GM23338 (cell line): ENCODE data around the gene CLASP2. TPM values are rescaled to one million over a fixed set of nuclear protein-coding genes. Genes with fewer than 3 reads are reported as not detected.
"Not testable (repeated sequence)": the region's sequence is repeated elsewhere in the genome, so short reads cannot be mapped to it uniquely, and the experiment has no call there.

ENCODE experiments used
- ATAC-seq: fragments of 200-7000 bp; cut with Tn5 transposase; 3 replicates; pipeline ENCODE4 v1.9.1; 2020
- DNase-seq: peaks from one replicate; pipeline ENCODE4 v3.0.0-alpha.2; 2015; ENCODE audit warnings: low spot score
- H2AFZ ChIP-seq: fragments of 200-600 bp; sonication (generic); 2 replicates; pipeline ENCODE4 v1.8.0; 2016; ENCODE audit warnings: antibody characterized with exemption, mild to moderate bottlenecking, moderate library complexity
- H3F3A ChIP-seq: fragments of 200-600 bp; sonication (generic); replicated peaks from 2 replicates; pipeline ENCODE4 v1.8.0; 2017; ENCODE audit warnings: antibody characterized with exemption, mixed run types, low read depth
- H3K27ac ChIP-seq: fragments of 200-600 bp; sonication (generic); 2 replicates; pipeline ENCODE4 v1.6.1; 2016; ENCODE audit warnings: low read depth
- H3K27me3 ChIP-seq: fragments of 200-600 bp; sonication (generic); 2 replicates; pipeline ENCODE4 v1.8.0; 2016; ENCODE audit warnings: mild to moderate bottlenecking, mixed run types, moderate library complexity; ENCODE audit not compliant: insufficient read depth
- H3K36me3 ChIP-seq: fragments of 200-600 bp; sonication (generic); 2 replicates; pipeline ENCODE4 v1.8.0; 2016; ENCODE audit warnings: mild to moderate bottlenecking; ENCODE audit not compliant: insufficient read depth
- H3K4me1 ChIP-seq: fragments of 200-600 bp; sonication (generic); 2 replicates; pipeline ENCODE4 v1.8.0; 2016; ENCODE audit warnings: mild to moderate bottlenecking, moderate library complexity; ENCODE audit not compliant: insufficient read depth
- H3K4me2 ChIP-seq: fragments of 200-600 bp; sonication (generic); 2 replicates; pipeline ENCODE4 v1.7.1; 2017; ENCODE audit warnings: mixed run types
- H3K4me3 ChIP-seq: fragments of 200-600 bp; sonication (generic); 2 replicates; pipeline ENCODE4 v1.6.1; 2016; ENCODE audit warnings: mixed run types
- H3K79me2 ChIP-seq: fragments of 200-600 bp; sonication (generic); replicated peaks from 2 replicates; pipeline ENCODE4 v1.8.0; 2017; ENCODE audit warnings: mild to moderate bottlenecking; ENCODE audit not compliant: insufficient read depth
- H3K9me2 ChIP-seq: fragments of 200-600 bp; sonication (generic); 2 replicates; pipeline ENCODE4 v1.8.0; 2017; ENCODE audit not compliant: insufficient read depth
- H4K20me1 ChIP-seq: fragments of 200-600 bp; sonication (generic); replicated peaks from 2 replicates; pipeline ENCODE4 v1.8.0; 2017; ENCODE audit warnings: mild to moderate bottlenecking; ENCODE audit not compliant: insufficient read depth
- H3K27ac Mint-ChIP-seq: 2 replicates; pipeline ENCODE4 v1.8.0; 2020; ENCODE audit warnings: inconsistent platforms, mild to moderate bottlenecking, moderate library complexity, mixed read lengths
- H3K27me3 Mint-ChIP-seq: 3 replicates; pipeline ENCODE4 v1.8.0; 2022; ENCODE audit warnings: low read depth, mild to moderate bottlenecking, moderate library complexity, mixed read lengths, inconsistent platforms; ENCODE audit not compliant: insufficient read depth, poor library complexity
- H3K36me3 Mint-ChIP-seq: 3 replicates; pipeline ENCODE4 v1.8.0; 2021; ENCODE audit warnings: low read depth, mild to moderate bottlenecking, inconsistent platforms, moderate library complexity, mixed read lengths
- H3K4me1 Mint-ChIP-seq: 3 replicates; pipeline ENCODE4 v1.8.0; 2020; ENCODE audit warnings: mild to moderate bottlenecking, inconsistent platforms, mixed read lengths
- H3K4me3 Mint-ChIP-seq: 3 replicates; pipeline ENCODE4 v1.8.0; 2021; ENCODE audit warnings: moderate library complexity, mild to moderate bottlenecking, inconsistent platforms, mixed read lengths
- H3K9me3 Mint-ChIP-seq: 3 replicates; pipeline ENCODE4 v1.8.0; 2020; ENCODE audit warnings: moderate library complexity, mild to moderate bottlenecking, inconsistent platforms, mixed read lengths
- CREB1 ChIP-seq: fragments of 250-450 bp; sonication (Bioruptor Pico); IDR thresholded peaks from 2 replicates; pipeline ENCODE4 v1.5.0; 2020; ENCODE audit warnings: low read depth, mild to moderate bottlenecking, moderate library complexity
- CTCF ChIP-seq, 2 experiments: fragments of 200-600 bp in 1 of 2; sonication (generic) in 1 of 2; conservative IDR thresholded peaks; 2 replicates each; pipeline versions ENCODE4 v1.5.1 to v1.6.1; 2016 to 2017; ENCODE audit warnings: antibody characterized with exemption in 2 of 2, low read depth in 2 of 2, mild to moderate bottlenecking in 2 of 2, moderate library complexity in 1 of 2
- EZH2 ChIP-seq: fragments of 200-600 bp; sonication (generic); IDR thresholded peaks from one replicate; pipeline ENCODE4 v1.8.0; 2017; ENCODE audit warnings: antibody characterized with exemption, mild to moderate bottlenecking, low read depth; ENCODE audit not compliant: unreplicated experiment
- EZH2phosphoT487 ChIP-seq: fragments of 200-600 bp; sonication (generic); IDR thresholded peaks from one replicate; pipeline ENCODE4 v1.8.1; 2018; ENCODE audit warnings: antibody characterized with exemption; ENCODE audit not compliant: unreplicated experiment
- JUNB ChIP-seq: IDR thresholded peaks from one replicate; pipeline ENCODE4 v1.6.1; 2016; ENCODE audit warnings: antibody characterized with exemption; ENCODE audit not compliant: unreplicated experiment
- NANOG ChIP-seq: IDR thresholded peaks from 2 replicates; pipeline ENCODE4 v1.6.1; 2016; ENCODE audit warnings: antibody characterized with exemption, borderline replicate concordance
- POLR2AphosphoS5 ChIP-seq: IDR thresholded peaks from 2 replicates; pipeline ENCODE4 v1.6.1; 2016; ENCODE audit warnings: antibody characterized with exemption, low read depth
- ZNF331 ChIP-seq: fragments of 250-450 bp; sonication (Bioruptor Pico); IDR thresholded peaks from 2 replicates; pipeline ENCODE4 v1.5.0; 2020; ENCODE audit warnings: low read depth, mild to moderate bottlenecking, moderate library complexity
- polyA plus RNA-seq: library from polyadenylated mRNA; unstranded; fragments of >200 nt; fragmentation: Nextera tagmentation; extraction: Ambion mirVana; gene quantifications from 2 replicates; pipeline ENCODE4 v1.2.1, GENCODE V29; 2016
- total RNA-seq: library from RNA; depleted of rRNA; stranded (reverse); fragments of >200 nt; shearing (Covaris generic); gene quantifications from 2 replicates; pipeline ENCODE4 v1.2.3, GENCODE V29; 2014
- TF ChIP-seq, protein P1 (sequence below): fragments of 250-450 bp; sonication (Bioruptor Pico); IDR thresholded peaks from 2 replicates; pipeline ENCODE4 v1.5.0; 2020; ENCODE audit warnings: mild to moderate bottlenecking, moderate library complexity

The CLASP2 gene
- total and polyA plus RNA-seq, 2 experiments from 2014 or later, result 12.8 to 74.6 TPM

DNA sequence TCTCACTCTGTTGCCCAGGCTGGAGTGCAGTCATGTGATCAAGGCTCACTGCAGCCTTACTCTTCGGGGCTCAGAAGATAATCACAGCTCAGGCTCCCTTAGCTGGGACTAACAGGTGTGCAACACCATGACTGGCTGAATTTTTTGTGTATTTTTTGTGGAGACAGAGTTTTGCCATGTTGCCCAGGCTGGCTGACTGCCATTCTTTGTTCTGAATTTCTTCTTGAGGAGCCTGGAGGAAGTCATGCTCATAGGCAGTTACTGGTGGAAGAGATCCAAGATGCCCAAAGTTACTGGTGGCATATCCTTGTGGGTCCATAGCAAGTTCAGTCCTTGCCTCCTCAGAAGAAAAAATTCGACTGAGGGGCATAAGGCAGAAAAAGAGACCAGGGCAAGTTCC is 261.3 kb downstream of the CLASP2 start (continued):
- TF ChIP-seq, protein P1, sequence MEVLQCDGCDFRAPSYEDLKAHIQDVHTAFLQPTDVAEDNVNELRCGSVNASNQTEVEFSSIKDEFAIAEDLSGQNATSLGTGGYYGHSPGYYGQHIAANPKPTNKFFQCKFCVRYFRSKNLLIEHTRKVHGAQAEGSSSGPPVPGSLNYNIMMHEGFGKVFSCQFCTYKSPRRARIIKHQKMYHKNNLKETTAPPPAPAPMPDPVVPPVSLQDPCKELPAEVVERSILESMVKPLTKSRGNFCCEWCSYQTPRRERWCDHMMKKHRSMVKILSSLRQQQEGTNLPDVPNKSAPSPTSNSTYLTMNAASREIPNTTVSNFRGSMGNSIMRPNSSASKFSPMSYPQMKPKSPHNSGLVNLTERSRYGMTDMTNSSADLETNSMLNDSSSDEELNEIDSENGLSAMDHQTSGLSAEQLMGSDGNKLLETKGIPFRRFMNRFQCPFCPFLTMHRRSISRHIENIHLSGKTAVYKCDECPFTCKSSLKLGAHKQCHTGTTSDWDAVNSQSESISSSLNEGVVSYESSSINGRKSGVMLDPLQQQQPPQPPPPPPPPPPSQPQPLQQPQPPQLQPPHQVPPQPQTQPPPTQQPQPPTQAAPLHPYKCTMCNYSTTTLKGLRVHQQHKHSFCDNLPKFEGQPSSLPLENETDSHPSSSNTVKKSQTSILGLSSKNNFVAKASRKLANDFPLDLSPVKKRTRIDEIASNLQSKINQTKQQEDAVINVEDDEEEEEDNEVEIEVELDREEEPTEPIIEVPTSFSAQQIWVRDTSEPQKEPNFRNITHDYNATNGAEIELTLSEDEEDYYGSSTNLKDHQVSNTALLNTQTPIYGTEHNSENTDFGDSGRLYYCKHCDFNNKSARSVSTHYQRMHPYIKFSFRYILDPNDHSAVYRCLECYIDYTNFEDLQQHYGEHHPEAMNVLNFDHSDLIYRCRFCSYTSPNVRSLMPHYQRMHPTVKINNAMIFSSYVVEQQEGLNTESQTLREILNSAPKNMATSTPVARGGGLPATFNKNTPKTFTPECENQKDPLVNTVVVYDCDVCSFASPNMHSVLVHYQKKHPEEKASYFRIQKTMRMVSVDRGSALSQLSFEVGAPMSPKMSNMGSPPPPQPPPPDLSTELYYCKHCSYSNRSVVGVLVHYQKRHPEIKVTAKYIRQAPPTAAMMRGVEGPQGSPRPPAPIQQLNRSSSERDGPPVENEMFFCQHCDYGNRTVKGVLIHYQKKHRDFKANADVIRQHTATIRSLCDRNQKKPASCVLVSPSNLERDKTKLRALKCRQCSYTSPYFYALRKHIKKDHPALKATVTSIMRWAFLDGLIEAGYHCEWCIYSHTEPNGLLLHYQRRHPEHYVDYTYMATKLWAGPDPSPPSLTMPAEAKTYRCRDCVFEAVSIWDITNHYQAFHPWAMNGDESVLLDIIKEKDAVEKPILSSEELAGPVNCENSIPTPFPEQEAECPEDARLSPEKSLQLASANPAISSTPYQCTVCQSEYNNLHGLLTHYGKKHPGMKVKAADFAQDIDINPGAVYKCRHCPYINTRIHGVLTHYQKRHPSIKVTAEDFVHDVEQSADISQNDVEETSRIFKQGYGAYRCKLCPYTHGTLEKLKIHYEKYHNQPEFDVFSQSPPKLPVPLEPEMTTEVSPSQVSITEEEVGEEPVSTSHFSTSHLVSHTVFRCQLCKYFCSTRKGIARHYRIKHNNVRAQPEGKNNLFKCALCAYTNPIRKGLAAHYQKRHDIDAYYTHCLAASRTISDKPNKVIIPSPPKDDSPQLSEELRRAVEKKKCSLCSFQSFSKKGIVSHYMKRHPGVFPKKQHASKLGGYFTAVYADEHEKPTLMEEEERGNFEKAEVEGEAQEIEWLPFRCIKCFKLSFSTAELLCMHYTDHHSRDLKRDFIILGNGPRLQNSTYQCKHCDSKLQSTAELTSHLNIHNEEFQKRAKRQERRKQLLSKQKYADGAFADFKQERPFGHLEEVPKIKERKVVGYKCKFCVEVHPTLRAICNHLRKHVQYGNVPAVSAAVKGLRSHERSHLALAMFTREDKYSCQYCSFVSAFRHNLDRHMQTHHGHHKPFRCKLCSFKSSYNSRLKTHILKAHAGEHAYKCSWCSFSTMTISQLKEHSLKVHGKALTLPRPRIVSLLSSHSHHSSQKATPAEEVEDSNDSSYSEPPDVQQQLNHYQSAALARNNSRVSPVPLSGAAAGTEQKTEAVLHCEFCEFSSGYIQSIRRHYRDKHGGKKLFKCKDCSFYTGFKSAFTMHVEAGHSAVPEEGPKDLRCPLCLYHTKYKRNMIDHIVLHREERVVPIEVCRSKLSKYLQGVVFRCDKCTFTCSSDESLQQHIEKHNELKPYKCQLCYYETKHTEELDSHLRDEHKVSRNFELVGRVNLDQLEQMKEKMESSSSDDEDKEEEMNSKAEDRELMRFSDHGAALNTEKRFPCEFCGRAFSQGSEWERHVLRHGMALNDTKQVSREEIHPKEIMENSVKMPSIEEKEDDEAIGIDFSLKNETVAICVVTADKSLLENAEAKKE (CRISPR knock-in tag), result no peak
- TF ChIP-seq POLR2AphosphoS5 (no peak), ZNF331 (CRISPR knock-in tag) (no peak), CTCF (conservative IDR thresholded peaks at IDR 0.05; ENCODE audit: low read depth in 2 of 2) (no peak), EZH2phosphoT487 (no peak), EZH2 (no peak), JUNB (no peak), NANOG (no peak)

DNA sequence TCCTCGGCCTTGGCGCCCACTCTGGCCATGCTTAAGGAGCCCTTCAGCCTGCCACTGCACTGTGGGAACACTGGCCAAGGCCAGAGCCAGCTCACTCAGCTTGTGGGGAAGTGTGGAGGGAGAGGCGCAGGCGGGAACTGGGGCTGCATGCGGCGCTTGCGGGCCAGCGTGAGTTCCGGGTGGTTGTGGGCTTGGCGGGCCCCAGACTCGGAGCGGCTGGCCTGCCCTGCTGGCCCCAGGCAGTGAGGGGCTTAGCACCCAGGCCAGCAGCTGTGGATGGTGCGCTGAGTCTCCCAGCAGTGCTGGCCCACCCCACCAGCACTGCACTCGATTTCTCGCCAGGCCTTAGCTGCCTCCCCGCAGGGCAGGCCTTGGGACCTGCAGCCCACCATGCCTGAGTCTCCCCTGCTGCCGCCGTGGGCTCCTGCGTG is 264.7 kb downstream of the CLASP2 start:
- Histone ChIP-seq H4K20me1 (no peaks in the 10 kb centered on the region), H2AFZ (no peak overlapping the region), H3K27ac (no peak overlapping the region), H3K27me3 (no peaks in the 10 kb centered on the region), H3K79me2 (no peaks in the 10 kb centered on the region), H3K9me2 (no peaks in the 10 kb centered on the region), H3K4me3 (no peak overlapping the region), H3F3A (no peaks in the 10 kb centered on the region), H3K36me3 (no peaks in the 10 kb centered on the region; the same call in 1 of the 2 replicates), H3K4me1 (peaks cover 4% of the 10 kb centered on the region; the same call in 1 of the 2 replicates), H3K4me2 (no peak overlapping the region)
- H3K9me3 Mint-ChIP-seq, result peaks cover 57% of the 10 kb centered on the region
- ATAC-seq (no peak), DNase-seq (no peak)
- H3K27ac Mint-ChIP-seq, result no peak overlapping the region
- H3K4me3 Mint-ChIP-seq, result no peak overlapping the region
- TF ChIP-seq CREB1 (CRISPR knock-in tag), result no peak
- H3K36me3 Mint-ChIP-seq, result peaks cover 60% of the 10 kb centered on the region
- H3K27me3 Mint-ChIP-seq, result peaks cover 7% of the 10 kb centered on the region
- H3K4me1 Mint-ChIP-seq, result peaks cover 10% of the 10 kb centered on the region; the same call in 2 of the 3 replicates

GRCh38 chr3:33451994-33452393 is 266.1 kb downstream of the CLASP2 start:
- peaks cover 12% of the 10 kb centered on the region for H3K27me3 Mint-ChIP-seq
- H3F3A ChIP-seq, H3K27ac ChIP-seq, H3K9me2 ChIP-seq, H3K4me3 Mint-ChIP-seq, H3K27ac Mint-ChIP-seq, H3K27me3 ChIP-seq, H4K20me1 ChIP-seq, H2AFZ ChIP-seq, H3K4me1 ChIP-seq, ATAC-seq, H3K36me3 ChIP-seq, DNase-seq, H3K4me3 ChIP-seq, H3K79me2 ChIP-seq, H3K4me2 ChIP-seq: not testable (repeated sequence)
- H3K4me1 Mint-ChIP-seq, result peaks cover 17% of the 10 kb centered on the region; the same call in 2 of the 3 replicates
- peaks cover 52% of the 10 kb centered on the region for H3K36me3 Mint-ChIP-seq
- peaks cover 45% of the 10 kb centered on the region for H3K9me3 Mint-ChIP-seq
